RWPE1 (cell line): ENCODE measurements around the gene SLCO1B3.
"Not testable (repeated sequence)": the region's sequence is repeated elsewhere in the genome, so short reads cannot be mapped to it uniquely, and the experiment has no call there.

Experiments
- CTCF ChIA-PET: fragments of 350-600 bp; sonication (Branson Sonifier 250); formaldehyde crosslinking; extraction: SDS; loops from one replicate; lab custom pipeline; 2021; lab: Yijun Ruan, JAX
- POLR2A ChIA-PET: fragments of 400-600 bp; formaldehyde crosslinking; extraction: SDS; loops from one replicate; lab custom pipeline; 2020; ENCODE audit warnings: antibody characterized with exemption; ENCODE audit not compliant: low non-redundant PET; lab: Yijun Ruan, JAX
- DNase-seq: peaks from one replicate; pipeline ENCODE4 v3.0.0; 2012; ENCODE audit warnings: low spot score
- H3K27ac ChIP-seq: fragments of 450-650 bp; 2 replicates; pipeline ENCODE4 v1.5.1; 2017
- TF ChIP-seq, protein P1 (sequence below): fragments of 450-650 bp; conservative IDR thresholded peaks from 2 replicates; pipeline ENCODE4 v1.5.1; 2017; ENCODE audit warnings: low read depth, mild to moderate bottlenecking

SLCO1B3 gene, protein sequence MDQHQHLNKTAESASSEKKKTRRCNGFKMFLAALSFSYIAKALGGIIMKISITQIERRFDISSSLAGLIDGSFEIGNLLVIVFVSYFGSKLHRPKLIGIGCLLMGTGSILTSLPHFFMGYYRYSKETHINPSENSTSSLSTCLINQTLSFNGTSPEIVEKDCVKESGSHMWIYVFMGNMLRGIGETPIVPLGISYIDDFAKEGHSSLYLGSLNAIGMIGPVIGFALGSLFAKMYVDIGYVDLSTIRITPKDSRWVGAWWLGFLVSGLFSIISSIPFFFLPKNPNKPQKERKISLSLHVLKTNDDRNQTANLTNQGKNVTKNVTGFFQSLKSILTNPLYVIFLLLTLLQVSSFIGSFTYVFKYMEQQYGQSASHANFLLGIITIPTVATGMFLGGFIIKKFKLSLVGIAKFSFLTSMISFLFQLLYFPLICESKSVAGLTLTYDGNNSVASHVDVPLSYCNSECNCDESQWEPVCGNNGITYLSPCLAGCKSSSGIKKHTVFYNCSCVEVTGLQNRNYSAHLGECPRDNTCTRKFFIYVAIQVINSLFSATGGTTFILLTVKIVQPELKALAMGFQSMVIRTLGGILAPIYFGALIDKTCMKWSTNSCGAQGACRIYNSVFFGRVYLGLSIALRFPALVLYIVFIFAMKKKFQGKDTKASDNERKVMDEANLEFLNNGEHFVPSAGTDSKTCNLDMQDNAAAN

DNA sequence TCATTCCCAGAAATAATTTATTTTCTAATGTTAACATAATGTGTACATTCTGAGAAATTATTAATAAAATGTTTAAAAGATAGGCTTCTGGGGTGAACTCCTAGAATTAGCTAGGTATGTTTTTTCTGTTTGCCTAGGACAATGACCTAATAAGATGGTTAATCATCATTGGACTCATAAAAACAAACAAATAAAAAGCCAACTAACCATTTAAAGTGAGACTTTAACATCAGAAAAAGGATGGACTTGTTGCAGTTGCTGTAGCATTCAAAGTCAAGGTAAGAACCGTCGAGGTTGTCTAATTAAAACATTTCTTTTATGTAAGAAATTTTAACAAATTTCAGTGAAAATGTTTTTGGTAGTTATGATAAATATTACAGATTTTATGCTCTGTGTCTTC, at the start of gene SLCO1B3:
Gene SLCO1B3 (plus strand): TSS at position 219 of the 400 bp plus-strand sequence. CDS start 5,034 bp downstream, outside the sequence.
- POLR2A ChIA-PET = no interaction called here
- no peak for DNase-seq
- TF ChIP-seq, protein P1, sequence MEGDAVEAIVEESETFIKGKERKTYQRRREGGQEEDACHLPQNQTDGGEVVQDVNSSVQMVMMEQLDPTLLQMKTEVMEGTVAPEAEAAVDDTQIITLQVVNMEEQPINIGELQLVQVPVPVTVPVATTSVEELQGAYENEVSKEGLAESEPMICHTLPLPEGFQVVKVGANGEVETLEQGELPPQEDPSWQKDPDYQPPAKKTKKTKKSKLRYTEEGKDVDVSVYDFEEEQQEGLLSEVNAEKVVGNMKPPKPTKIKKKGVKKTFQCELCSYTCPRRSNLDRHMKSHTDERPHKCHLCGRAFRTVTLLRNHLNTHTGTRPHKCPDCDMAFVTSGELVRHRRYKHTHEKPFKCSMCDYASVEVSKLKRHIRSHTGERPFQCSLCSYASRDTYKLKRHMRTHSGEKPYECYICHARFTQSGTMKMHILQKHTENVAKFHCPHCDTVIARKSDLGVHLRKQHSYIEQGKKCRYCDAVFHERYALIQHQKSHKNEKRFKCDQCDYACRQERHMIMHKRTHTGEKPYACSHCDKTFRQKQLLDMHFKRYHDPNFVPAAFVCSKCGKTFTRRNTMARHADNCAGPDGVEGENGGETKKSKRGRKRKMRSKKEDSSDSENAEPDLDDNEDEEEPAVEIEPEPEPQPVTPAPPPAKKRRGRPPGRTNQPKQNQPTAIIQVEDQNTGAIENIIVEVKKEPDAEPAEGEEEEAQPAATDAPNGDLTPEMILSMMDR = no peak
- no peak within 1 kb of the TSS for H3K27ac ChIP-seq
- CTCF ChIA-PET = no interaction called here

DNA sequence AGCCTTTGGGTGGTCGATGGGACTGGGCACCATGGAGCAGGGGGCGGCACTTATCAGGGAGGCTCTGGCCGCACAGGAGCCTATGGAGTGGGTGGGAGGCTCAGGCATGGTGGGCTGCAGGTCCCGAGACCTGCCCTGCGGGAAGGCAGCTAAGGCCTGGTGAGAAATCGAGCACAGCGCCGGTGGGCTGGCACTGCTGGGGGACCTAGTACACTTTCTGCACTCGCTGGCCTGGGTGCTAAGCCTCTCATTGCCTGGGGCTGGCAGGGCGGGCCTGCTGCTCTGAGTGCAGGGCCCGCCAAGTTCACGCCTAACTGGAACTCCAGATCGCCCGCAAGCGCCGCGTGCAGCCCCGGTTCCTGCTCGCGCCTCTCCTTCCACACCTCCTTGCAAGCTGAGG, 33.1 kb upstream of the SLCO1B3 start:
- no peak for DNase-seq
- TF ChIP-seq, protein P1 = no peak
- H3K27ac ChIP-seq = no peak overlapping the region
- ChIA-PET POLR2A (no interaction called here), CTCF (interaction anchor here (0.6 kb wide), 1 partner anchor 390 kb away, joined by 4 read pairs; no protein-coding TSS in a partner anchor)

DNA sequence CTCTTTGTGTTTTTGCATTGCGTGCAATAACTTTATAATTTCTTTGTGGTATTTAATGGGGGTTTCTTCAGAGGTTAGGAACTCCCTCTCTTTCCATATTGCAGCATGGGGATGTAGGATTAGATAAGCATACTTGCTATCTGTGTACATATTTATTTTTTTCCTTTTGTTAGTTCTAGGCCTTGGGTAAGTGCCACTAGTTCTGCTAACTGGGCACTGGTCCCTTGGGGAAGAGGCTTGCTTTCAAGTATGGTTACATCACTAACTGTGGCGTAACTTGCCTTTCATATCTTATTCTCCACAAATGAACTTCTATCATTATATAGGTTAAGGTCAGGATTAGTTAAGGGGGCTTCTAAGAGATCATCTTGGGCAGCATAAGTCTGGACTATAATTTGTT, 31.5 kb upstream of the SLCO1B3 start:
- ChIA-PET POLR2A (no interaction called here), CTCF (no interaction called here)
- TF ChIP-seq, protein P1 = no peak
- H3K27ac ChIP-seq = no peak overlapping the region
- no peak for DNase-seq

DNA sequence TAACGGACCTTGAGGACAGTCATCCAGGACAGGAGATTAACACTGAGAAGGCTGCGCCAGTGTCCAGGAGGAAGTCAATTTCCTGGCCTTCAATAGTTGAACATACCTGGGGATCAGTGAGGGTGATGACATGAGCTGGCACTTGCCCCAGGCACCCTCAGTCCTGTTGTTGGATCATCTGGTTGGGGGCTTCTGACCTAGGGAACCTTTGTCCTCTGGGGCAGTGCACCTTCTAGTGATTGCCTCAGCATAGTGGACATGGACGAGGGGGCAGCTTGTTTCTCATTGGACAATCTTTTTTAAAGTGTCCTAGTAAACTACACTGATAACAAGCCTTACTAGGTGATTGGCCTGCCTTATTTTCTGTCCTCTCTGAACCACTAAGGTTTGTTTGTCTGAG, 30.5 kb upstream of the SLCO1B3 start:
- CTCF ChIA-PET, H3K27ac ChIP-seq, POLR2A ChIA-PET, DNase-seq: not testable (repeated sequence)

DNA sequence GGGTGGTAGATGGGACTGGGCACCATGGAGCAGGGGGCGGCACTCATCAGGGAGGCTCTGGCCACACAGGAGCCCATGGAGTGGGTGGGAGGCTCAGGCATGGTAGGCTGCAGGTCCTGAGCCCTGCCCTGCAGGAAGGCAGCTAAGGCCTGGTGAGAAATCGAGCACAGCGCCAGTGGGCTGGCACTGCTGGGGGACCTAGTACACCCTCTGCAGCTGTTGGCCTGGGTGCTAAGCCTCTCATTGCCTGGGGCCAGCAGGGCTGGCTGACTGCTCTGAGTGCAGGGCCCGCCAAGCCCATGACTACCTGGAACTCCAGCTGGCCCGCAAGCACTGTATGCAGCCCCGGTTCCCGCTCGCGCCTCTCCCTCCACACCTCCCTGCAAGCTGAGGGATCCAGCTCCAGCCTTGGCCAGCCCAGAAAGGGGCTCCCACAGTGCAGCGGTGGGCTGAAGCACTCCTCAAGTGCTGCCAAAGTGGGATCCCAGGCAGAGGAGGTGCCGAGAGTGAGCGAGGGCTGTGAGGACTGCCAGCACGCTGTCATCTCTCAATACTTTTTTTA, 26.6 kb upstream of the SLCO1B3 start:
- POLR2A ChIA-PET, CTCF ChIA-PET, H3K27ac ChIP-seq, DNase-seq: not testable (repeated sequence)

DNA sequence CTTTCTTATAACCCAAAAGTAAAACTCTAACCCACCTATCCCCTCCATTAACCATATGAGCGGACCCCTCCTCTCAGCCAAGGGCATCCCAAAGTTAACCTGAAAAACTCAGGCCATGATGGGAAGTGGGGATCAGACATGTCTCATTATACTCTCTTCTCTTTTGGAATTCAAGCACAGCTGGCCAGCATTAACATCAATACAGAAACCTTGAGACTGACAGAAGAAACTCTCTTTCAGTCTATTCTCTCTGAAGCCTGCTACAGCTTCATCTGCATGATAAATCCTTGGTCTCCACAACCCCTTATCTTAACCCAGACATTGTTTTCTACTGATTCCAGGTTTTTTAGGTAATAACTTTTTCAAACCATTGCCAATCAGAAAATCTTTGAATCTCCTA, 17.5 kb upstream of the SLCO1B3 start:
- TF ChIP-seq, protein P1 = no peak
- DNase-seq = no peak
- POLR2A ChIA-PET = no interaction called here
- H3K27ac ChIP-seq = no peak overlapping the region
- CTCF ChIA-PET = no interaction called here

DNA sequence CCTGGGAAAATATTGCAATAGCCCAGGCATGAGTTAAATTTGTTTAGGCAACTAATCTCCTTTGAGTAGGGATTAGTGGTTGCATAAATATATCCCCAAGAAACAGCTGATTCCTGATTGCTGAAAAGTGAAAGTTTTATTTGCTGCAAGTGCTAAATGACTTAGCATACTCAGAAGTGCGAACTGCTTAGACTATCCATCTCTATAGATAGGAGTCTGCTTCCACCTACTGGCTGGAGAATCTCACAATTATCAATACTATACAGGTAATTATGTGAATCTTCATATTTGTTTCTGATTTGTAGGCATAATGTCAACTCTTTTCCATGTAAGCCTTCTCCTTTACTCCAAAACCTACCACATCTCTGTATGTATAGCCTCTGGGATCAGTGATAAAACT, 12.0 kb upstream of the SLCO1B3 start:
- DNase-seq = no peak
- ChIA-PET CTCF (interaction anchor here (0.6 kb wide), 1 partner anchor 1583 kb away, joined by 6 read pairs; no protein-coding TSS in a partner anchor), POLR2A (no interaction called here)
- no peak overlapping the region for H3K27ac ChIP-seq
- TF ChIP-seq, protein P1 = no peak
